Endothelial cell of umbilical vein (primary cell): ENCODE data around the gene HSPA1A.

Source experiments
- CTCF ChIP-seq, 2 donors: IDR thresholded peaks; 1 replicate in 1 of 2; 2 replicates in 1 of 2; pipeline ENCODE4 v1.5.1; 2011; ENCODE audit warnings: low read length in 2 of 2, mild to moderate bottlenecking in 2 of 2, moderate library complexity in 2 of 2, control low read depth in 1 of 2, inconsistent platforms in 1 of 2, low read depth in 1 of 2; ENCODE audit not compliant: insufficient read depth in 1 of 2; ENCODE audit errors: extremely low read depth in 1 of 2
- EZH2 ChIP-seq: IDR thresholded peaks from 2 replicates; pipeline ENCODE4 v1.6.1; 2012; ENCODE audit warnings: borderline replicate concordance, low read depth, mild to moderate bottlenecking, moderate library complexity, low read length, inconsistent platforms; ENCODE audit not compliant: severe bottlenecking
- JUN ChIP-seq: IDR thresholded peaks from 2 replicates; pipeline ENCODE4 v1.6.1; 2011; ENCODE audit warnings: borderline replicate concordance, low read depth; ENCODE audit not compliant: insufficient read length, insufficient read depth
- POLR2A ChIP-seq: IDR thresholded peaks from 2 replicates; pipeline ENCODE4 v1.6.1; 2012; ENCODE audit warnings: low read depth, mild to moderate bottlenecking, control low read depth, low read length
- POLR2AphosphoS5 ChIP-seq: IDR thresholded peaks from 2 replicates; pipeline ENCODE4 v1.6.1; 2012; ENCODE audit warnings: low read depth, mild to moderate bottlenecking, control low read depth, low read length, moderate library complexity; ENCODE audit not compliant: insufficient read depth
- TF ChIP-seq, protein P1 (sequence below): IDR thresholded peaks from 2 replicates; pipeline ENCODE4 v1.6.1; 2011; ENCODE audit not compliant: insufficient read depth, insufficient read length

DNA sequence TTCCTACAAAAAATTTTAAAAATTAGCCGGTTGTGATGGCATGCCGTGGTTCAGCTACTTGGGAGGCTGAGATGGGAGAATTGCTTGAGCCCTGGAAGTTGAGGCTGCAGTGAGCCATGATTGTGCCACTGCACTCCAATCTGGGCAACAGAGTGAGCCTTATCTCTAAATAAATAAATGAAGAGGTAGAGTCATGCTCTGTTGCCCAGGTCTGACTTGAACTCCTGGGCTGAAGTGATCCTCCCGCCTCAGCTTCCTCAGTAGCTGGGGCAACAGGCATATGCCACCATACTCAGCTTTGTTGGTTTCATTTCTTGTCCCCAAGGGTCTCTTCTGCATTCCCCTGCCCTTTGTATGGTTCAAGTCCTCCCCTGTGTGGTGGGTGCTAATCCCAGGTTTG, 29.2 kb downstream of the HSPA1A start:
- TF ChIP-seq CTCF (IDR thresholded peaks at IDR 0.05; ENCODE audit: extremely low read depth in 1 of 2, insufficient read depth in 1 of 2, low read depth in 1 of 2, low read length in 2 of 2) (no peak), POLR2A (no peak), POLR2AphosphoS5 (no peak), EZH2 (no peak), JUN (no peak)
- TF ChIP-seq, protein P1, sequence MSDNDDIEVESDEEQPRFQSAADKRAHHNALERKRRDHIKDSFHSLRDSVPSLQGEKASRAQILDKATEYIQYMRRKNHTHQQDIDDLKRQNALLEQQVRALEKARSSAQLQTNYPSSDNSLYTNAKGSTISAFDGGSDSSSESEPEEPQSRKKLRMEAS, result no peak
